Sigmoid colon (tissue), 7 donors: ENCODE measurements around the gene STON1. TPM values are rescaled to one million over a fixed set of nuclear protein-coding genes. Genes with fewer than 3 reads are reported as not detected.
A peak's percentile ranks its signal among the peaks of the same experiment; 100 is the strongest.

ENCODE experiments used
- DNase-seq: peaks from one replicate; pipeline ENCODE4 v3.0.0-alpha.2; 2019
- H3K27ac ChIP-seq, 4 donors: fragments of 200-600 bp; sonication (generic); one replicate each; pipeline ENCODE4 v1.5.1; 2016 to 2019; ENCODE audit warnings: mild to moderate bottlenecking in 1 of 4
- H3K27me3 ChIP-seq, 3 donors: fragments of 200-600 bp; sonication (generic); one replicate each; pipeline ENCODE4 v1.5.1; 2019; ENCODE audit warnings: mild to moderate bottlenecking in 1 of 3
- H3K36me3 ChIP-seq, 4 donors: fragments of 200-600 bp; sonication (generic); one replicate each; pipeline ENCODE4 v1.5.1; 2016 to 2019
- H3K4me1 ChIP-seq, 4 donors: fragments of 200-600 bp; sonication (generic); one replicate each; pipeline ENCODE4 v1.5.1; 2017 to 2019
- H3K4me3 ChIP-seq, 4 donors: fragments of 200-600 bp; sonication (generic); one replicate each; pipeline ENCODE4 v1.5.1; 2017 to 2019; ENCODE audit warnings: mild to moderate bottlenecking in 2 of 4, moderate library complexity in 1 of 4
- H3K9me3 ChIP-seq, 4 donors: fragments of 200-600 bp in 3 of 4; sonication (generic) in 3 of 4; one replicate each; pipeline versions ENCODE4 v1.5.1 to v1.6.1; 2013 to 2019
- EP300 ChIP-seq, 4 donors: sonication (generic); formaldehyde crosslinking; IDR thresholded peaks; one replicate each; pipeline ENCODE4 v1.6.1; 2017; ENCODE audit warnings: antibody characterized with exemption in 4 of 4
- POLR2A ChIP-seq, 2 donors: fragments of 450-650 bp; IDR thresholded peaks; one replicate each; pipeline ENCODE4 v1.6.1; 2016; ENCODE audit warnings: antibody characterized with exemption in 2 of 2, mild to moderate bottlenecking in 2 of 2, moderate library complexity in 2 of 2
- POLR2AphosphoS5 ChIP-seq, 4 donors: sonication (generic); formaldehyde crosslinking; IDR thresholded peaks; one replicate each; pipeline ENCODE4 v1.6.1; 2017; ENCODE audit warnings: antibody characterized with exemption in 4 of 4
- WGBS, 2 donors: extraction: QIAGEN DNeasy Blood & Tissue Kit; methylation state at CpG; one replicate each; pipeline ENCODE4 v1.1.7; 2013; 5-methylcytosine and 5-hydroxymethylcytosine counted together
- intact Hi-C: fragments of 100-400 bp; cut with DNase I; formaldehyde crosslinking; loops from one replicate; pipeline ENCODE4 v1.15.1; 2023
- polyA plus RNA-seq, 3 donors: library from polyadenylated mRNA; stranded (reverse); fragments of 200-250 nt; gene quantifications; one replicate each; pipeline ENCODE4 v1.2.3, GENCODE V29; 2013
- total RNA-seq, 4 donors: library from RNA; depleted of rRNA; stranded (reverse); fragments of >200 nt; gene quantifications; one replicate each; pipeline ENCODE4 v1.1.0, GENCODE V29; 2016
- TF ChIP-seq, protein P1 (sequence below), 4 experiments: fragments of 450-650 bp in 3 of 4; fragments of 200-600 bp in 1 of 4; IDR thresholded peaks; one replicate each; pipeline ENCODE4 v1.5.1; 2016 to 2019; ENCODE audit warnings: antibody characterized with exemption in 4 of 4, mild to moderate bottlenecking in 3 of 4, moderate library complexity in 2 of 4
- donor health status: healthy with polysubstance abuse.
- donor health status: Bipolar disorder and iron deficiency.
- donor health status: healthy.

The STON1 gene
- total and polyA plus RNA-seq, 7 donors: 1.8 to 218 (median 121) TPM

DNA sequence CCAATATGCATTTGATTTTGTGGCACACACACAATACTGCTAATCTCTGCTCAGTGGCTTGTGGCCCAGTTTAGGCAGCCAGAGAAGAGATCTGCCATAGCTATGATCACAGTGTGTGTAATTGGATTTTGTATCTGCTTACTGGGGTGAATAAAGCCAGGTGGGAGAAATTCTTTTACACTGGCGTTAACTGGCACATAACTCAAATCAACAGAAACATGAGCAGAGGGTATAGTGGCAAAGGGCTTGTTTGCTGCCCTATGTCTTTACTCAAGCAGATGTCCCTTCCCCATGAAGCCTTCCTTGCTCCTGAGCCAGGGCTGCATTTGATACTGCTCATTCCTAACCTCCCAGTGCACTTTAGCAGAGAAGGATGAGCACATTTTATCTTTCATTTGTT, 28.5 kb downstream of the STON1 start:
- Histone ChIP-seq H3K27me3 (no peaks in the 10 kb centered on the region), H3K9me3 (no peaks in the 10 kb centered on the region), H3K4me1 (peaks cover 2 to 55% (median 51%) of the 10 kb centered on the region in 4 donors), H3K36me3 (peaks cover 0 to 20% (median 1%) of the 10 kb centered on the region in 4 donors), H3K27ac (no peak overlapping the region), H3K4me3 (no peak overlapping the region)
- no peak for TF ChIP-seq EP300 (IDR thresholded peaks at IDR 0.05)
- no peak for TF ChIP-seq POLR2A (IDR thresholded peaks at IDR 0.05)
- TF ChIP-seq POLR2AphosphoS5 (IDR thresholded peaks at IDR 0.05): no peak
- TF ChIP-seq, protein P1, sequence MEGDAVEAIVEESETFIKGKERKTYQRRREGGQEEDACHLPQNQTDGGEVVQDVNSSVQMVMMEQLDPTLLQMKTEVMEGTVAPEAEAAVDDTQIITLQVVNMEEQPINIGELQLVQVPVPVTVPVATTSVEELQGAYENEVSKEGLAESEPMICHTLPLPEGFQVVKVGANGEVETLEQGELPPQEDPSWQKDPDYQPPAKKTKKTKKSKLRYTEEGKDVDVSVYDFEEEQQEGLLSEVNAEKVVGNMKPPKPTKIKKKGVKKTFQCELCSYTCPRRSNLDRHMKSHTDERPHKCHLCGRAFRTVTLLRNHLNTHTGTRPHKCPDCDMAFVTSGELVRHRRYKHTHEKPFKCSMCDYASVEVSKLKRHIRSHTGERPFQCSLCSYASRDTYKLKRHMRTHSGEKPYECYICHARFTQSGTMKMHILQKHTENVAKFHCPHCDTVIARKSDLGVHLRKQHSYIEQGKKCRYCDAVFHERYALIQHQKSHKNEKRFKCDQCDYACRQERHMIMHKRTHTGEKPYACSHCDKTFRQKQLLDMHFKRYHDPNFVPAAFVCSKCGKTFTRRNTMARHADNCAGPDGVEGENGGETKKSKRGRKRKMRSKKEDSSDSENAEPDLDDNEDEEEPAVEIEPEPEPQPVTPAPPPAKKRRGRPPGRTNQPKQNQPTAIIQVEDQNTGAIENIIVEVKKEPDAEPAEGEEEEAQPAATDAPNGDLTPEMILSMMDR (IDR thresholded peaks at IDR 0.05): no peak
- intact Hi-C loops: no loop called here
- DNase-seq: no peak
- WGBS, 2 donors: 95 to 96% methylated on average over 1 of the region's 1 CpG

DNA sequence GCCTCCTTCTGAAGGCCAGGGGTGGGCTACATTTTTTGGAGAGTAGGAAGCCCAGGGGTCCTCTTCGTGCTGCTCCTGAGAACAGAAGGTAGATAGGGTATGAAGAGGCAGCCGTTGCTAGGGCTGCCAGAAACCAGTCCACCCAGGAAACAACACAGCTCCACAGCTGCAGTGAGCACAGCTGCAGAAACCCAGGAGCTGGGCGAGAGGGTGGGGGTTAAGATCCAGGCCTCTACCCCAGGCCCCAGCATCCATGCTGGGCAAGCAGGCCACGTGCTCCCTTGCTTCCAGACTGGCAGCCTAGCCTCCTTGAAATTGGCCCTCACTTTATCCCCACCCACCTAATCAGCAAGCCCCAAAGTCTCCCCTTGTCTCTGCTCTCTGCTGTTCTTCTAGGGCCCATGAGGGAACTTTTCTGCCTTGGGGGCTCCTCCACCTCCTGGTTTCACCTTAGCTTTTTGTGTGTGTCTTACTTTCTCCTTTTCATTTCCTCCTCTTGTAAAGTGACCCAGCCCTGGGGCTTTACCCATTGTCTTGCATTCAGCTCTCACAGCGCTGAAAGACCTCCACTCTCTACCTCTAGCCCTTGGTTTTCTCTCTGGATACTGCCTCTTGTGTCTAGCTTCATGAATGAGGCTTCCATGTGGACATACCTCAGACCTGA, 30.7 kb downstream of the STON1 start:
- Histone ChIP-seq H3K4me1 (peaks cover 2 to 50% (median 44%) of the 10 kb centered on the region in 4 donors), H3K36me3 (peaks cover 0 to 20% (median 1%) of the 10 kb centered on the region in 4 donors), H3K9me3 (no peaks in the 10 kb centered on the region), H3K4me3 (no peak overlapping the region), H3K27ac (peak overlapping the region in 2 of 4 donors; percentile 35 to 51), H3K27me3 (no peaks in the 10 kb centered on the region)
- no peak for DNase-seq
- WGBS, 2 donors: 63 to 80% methylated on average over 5 of the region's 5 CpGs
- TF ChIP-seq POLR2AphosphoS5 (IDR thresholded peaks at IDR 0.05): no peak
- no peak for TF ChIP-seq EP300 (IDR thresholded peaks at IDR 0.05)
- no peak for TF ChIP-seq POLR2A (IDR thresholded peaks at IDR 0.05)
- TF ChIP-seq, protein P1 (IDR thresholded peaks at IDR 0.05): no peak
- intact Hi-C loops: no loop called here

DNA sequence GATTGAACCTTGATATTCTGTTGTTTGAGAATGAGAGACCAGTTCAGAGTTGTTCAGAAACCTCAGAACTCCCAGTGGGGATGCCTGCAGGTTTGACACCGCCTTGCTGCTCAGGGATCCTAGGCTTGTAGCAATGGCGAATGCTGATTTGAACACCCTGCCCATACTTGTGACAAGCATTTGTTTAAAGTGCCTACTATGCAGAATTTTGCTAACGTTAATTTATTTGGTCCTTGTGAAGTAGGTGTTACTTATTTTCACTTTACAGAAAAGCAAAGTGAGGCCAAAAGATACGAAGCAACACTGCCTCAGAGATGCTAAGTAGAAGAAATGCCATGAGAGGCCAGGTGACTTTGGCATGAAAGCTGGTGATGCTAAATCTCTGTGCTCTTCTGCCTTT, 32.3 kb downstream of the STON1 start:
- Histone ChIP-seq H3K27me3 (no peaks in the 10 kb centered on the region), H3K4me1 (peaks cover 2 to 66% (median 57%) of the 10 kb centered on the region in 4 donors), H3K36me3 (peaks cover 0 to 20% (median 1%) of the 10 kb centered on the region in 4 donors), H3K27ac (no peak overlapping the region), H3K4me3 (no peak overlapping the region), H3K9me3 (no peaks in the 10 kb centered on the region)
- DNase-seq: no peak
- 92 to 96% methylated on average over 4 of the region's 4 CpGs for WGBS, 2 donors
- intact Hi-C loops: no loop called here
- TF ChIP-seq EP300 (IDR thresholded peaks at IDR 0.05): no peak
- TF ChIP-seq POLR2A (IDR thresholded peaks at IDR 0.05): no peak
- no peak for TF ChIP-seq POLR2AphosphoS5 (IDR thresholded peaks at IDR 0.05)
- TF ChIP-seq, protein P1 (IDR thresholded peaks at IDR 0.05): no peak

DNA sequence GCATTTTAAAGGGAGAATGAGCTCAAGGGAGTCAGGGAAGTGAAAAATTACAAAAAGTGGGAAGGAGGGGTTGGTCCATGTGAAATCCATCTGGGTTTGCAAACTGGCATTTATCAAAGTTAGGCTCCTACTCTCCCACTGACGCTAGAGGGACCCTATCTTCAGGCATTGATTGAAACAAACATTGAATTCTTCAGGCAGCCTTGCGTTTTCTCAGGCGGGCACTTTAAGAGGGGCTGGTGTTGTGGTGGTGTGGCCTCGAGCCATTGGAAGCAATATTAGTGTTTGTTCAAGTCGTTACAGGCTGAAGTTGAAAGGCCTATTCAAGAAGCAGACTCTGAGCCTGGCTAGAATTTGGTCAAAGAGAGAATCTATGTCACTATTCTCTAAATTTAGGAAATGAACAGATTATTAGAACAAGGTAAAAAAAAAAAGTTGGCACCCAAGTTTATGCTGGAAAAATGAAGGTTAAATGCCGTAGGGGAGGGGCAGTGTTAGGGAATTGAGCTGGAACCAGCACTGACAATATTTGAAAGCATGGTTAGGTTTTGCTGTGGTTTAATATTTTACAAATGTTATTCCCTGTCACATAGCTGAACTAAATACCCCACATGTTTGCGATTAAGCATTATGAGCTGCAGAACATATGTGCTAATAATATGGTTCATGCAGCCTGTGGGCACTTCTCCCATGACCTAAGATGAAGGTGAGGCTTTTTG, 36.8 kb downstream of the STON1 start:
- Histone ChIP-seq H3K36me3 (peaks cover 0 to 15% (median 1%) of the 10 kb centered on the region in 4 donors), H3K4me1 (peaks cover 0 to 67% (median 60%) of the 10 kb centered on the region in 4 donors), H3K4me3 (no peak overlapping the region), H3K9me3 (no peaks in the 10 kb centered on the region), H3K27ac (peak overlapping the region; percentile 12 to 64 (median 46)), H3K27me3 (no peaks in the 10 kb centered on the region)
- intact Hi-C loops: no loop called here
- WGBS, 2 donors: 32 to 57% methylated on average over 7 of the region's 7 CpGs
- no peak for DNase-seq
- TF ChIP-seq, protein P1 (IDR thresholded peaks at IDR 0.05): no peak
- TF ChIP-seq POLR2AphosphoS5 (IDR thresholded peaks at IDR 0.05) (no peak), POLR2A (IDR thresholded peaks at IDR 0.05) (no peak), EP300 (IDR thresholded peaks at IDR 0.05) (no peak)
